Right renal pelvis (tissue), 4 donors: ENCODE results near the gene THRA. TPM values are rescaled to one million over a fixed set of nuclear protein-coding genes. Genes with fewer than 3 reads are reported as not detected.

Source experiments
- DNase-seq, 4 donors: peaks; one replicate each; pipeline ENCODE4 v3.0.0-alpha.2; 2013; ENCODE audit warnings: low read depth in 4 of 4, low spot score in 3 of 4, missing footprints in 1 of 4
- polyA plus RNA-seq, 4 donors: library from polyadenylated mRNA; unstranded; fragments of 120-200 nt; gene quantifications; one replicate each; pipeline ENCODE4 v1.2.1, GENCODE V29; 2013; ENCODE audit not compliant: insufficient read length in 4 of 4

Gene THRA
- polyA plus RNA-seq, result 10 to 100 TPM; 51.1 to 56.7 (median 55.3) TPM

- DNase-seq, result no peak
Measured at GRCh38 chr17:40062329-40063186, at the start of gene THRA. THRA (plus strand) TSS chr17:40062965; CDS start chr17:40074489, 11,524 bp downstream.

- no peak for DNase-seq
Measured at GRCh38 chr17:40014375-40014980, 48.3 kb upstream of the THRA start.

- no peak for DNase-seq
Measured at GRCh38 chr17:40015005-40015997, 47.5 kb upstream of the THRA start, which contains the start of gene CSF3. CSF3 (plus strand) TSS chr17:40015440; CDS start chr17:40015475, 35 bp downstream.

GRCh38 chr17:40015998-40016985, 46.5 kb upstream of the THRA start:
- DNase-seq, result no peak

- no peak for DNase-seq
Measured at GRCh38 chr17:40017422-40018080, 45.2 kb upstream of the THRA start.

GRCh38 chr17:40018211-40019121, 44.3 kb upstream of the THRA start:
- DNase-seq, result no peak

- no peak for DNase-seq
Measured at GRCh38 chr17:40019140-40019991, 43.4 kb upstream of the THRA start.

GRCh38 chr17:40020146-40020545, 42.6 kb upstream of the THRA start:
- no peak for DNase-seq

- DNase-seq, result no peak
Measured at GRCh38 chr17:40021451-40021971, 41.3 kb upstream of the THRA start.

- DNase-seq, result no peak
Measured at GRCh38 chr17:40022497-40022896, 40.3 kb upstream of the THRA start.

- no peak for DNase-seq
Measured at GRCh38 chr17:40022961-40023541, 39.7 kb upstream of the THRA start.

- no peak for DNase-seq
Measured at GRCh38 chr17:40023590-40024292, 39.0 kb upstream of the THRA start.

GRCh38 chr17:40024901-40025300, 37.9 kb upstream of the THRA start:
- DNase-seq, result no peak

GRCh38 chr17:40025559-40025958, 37.2 kb upstream of the THRA start:
- no peak for DNase-seq

- no peak for DNase-seq
Measured at GRCh38 chr17:40025991-40026815, 36.6 kb upstream of the THRA start.
